SU-DHL-6 (cell line): ENCODE data around the gene TANC1.

ENCODE experiments used
- H2AFZ ChIP-seq: fragments of 200-600 bp; sonication (generic); 2 replicates; pipeline ENCODE4 v1.6.1; 2014; ENCODE audit warnings: low read depth, mild to moderate bottlenecking, moderate library complexity, mixed read lengths, antibody characterized with exemption, low read length; ENCODE audit not compliant: severe bottlenecking
- H3F3A ChIP-seq: fragments of 200-600 bp; shearing (Covaris generic); 2 replicates; pipeline ENCODE4 v1.6.0; 2016; ENCODE audit warnings: antibody characterized with exemption, mild to moderate bottlenecking; ENCODE audit not compliant: insufficient read depth
- H3K27ac ChIP-seq: fragments of 200-600 bp; sonication (generic); 2 replicates; pipeline ENCODE4 v1.5.1; 2016; ENCODE audit warnings: low read depth, mild to moderate bottlenecking, low read length, moderate library complexity, mixed read lengths
- H3K27me3 ChIP-seq: fragments of 200-600 bp; sonication (generic), shearing (Covaris generic); 2 replicates; pipeline ENCODE4 v1.6.0; 2014; ENCODE audit warnings: mild to moderate bottlenecking, low read length
- H3K36me3 ChIP-seq: fragments of 200-600 bp; sonication (generic); 2 replicates; pipeline ENCODE4 v1.6.1; 2014; ENCODE audit warnings: mild to moderate bottlenecking, low read length, mixed read lengths
- H3K4me2 ChIP-seq: fragments of 300-600, 200-600 bp; shearing (Covaris generic), sonication (generic); 2 replicates; pipeline ENCODE4 v1.6.0; 2014; ENCODE audit warnings: low read length, low read depth, mild to moderate bottlenecking; ENCODE audit not compliant: poor library complexity, severe bottlenecking
- H3K4me3 ChIP-seq: fragments of 200-600 bp; sonication (generic); 2 replicates; pipeline ENCODE4 v1.5.1; 2014; ENCODE audit warnings: antibody characterized with exemption, low read length, mild to moderate bottlenecking, mixed read lengths; ENCODE audit not compliant: insufficient read depth, poor library complexity, severe bottlenecking
- H3K79me2 ChIP-seq: fragments of 200-600 bp; sonication (generic); 2 replicates; pipeline ENCODE4 v1.6.1; 2014; ENCODE audit warnings: mild to moderate bottlenecking, low read length, moderate library complexity; ENCODE audit not compliant: insufficient read depth
- H3K9ac ChIP-seq: fragments of 200-600 bp; sonication (generic); 2 replicates; pipeline ENCODE4 v1.7.0; 2014; ENCODE audit warnings: mild to moderate bottlenecking, low read length
- H3K9me2 ChIP-seq: fragments of 200-600 bp; sonication (generic); replicated peaks from 2 replicates; pipeline ENCODE4 v1.6.1; 2014; ENCODE audit warnings: low read length; ENCODE audit not compliant: insufficient read depth
- H3K9me3 ChIP-seq: fragments of 200-600 bp; sonication (generic); 2 replicates; pipeline ENCODE4 v1.6.1; 2014; ENCODE audit warnings: low read length, mixed read lengths; ENCODE audit not compliant: insufficient read depth
- H4K20me1 ChIP-seq: fragments of 200-600 bp; sonication (generic); 2 replicates; pipeline ENCODE4 v1.6.1; 2014; ENCODE audit warnings: low read depth, mild to moderate bottlenecking, antibody characterized with exemption, low read length, moderate library complexity, mixed read lengths
- EZH2phosphoT487 ChIP-seq: fragments of 200-600 bp; sonication (generic), shearing (Covaris generic); conservative IDR thresholded peaks from 2 replicates; pipeline ENCODE4 v1.6.1; 2018; ENCODE audit warnings: mild to moderate bottlenecking, antibody characterized with exemption, low read length, moderate library complexity, mixed read lengths
- TF ChIP-seq, protein P1 (sequence below): fragments of 200-600 bp; sonication (generic); IDR thresholded peaks from one replicate; pipeline ENCODE4 v1.5.1; 2017; ENCODE audit warnings: antibody characterized with exemption, mild to moderate bottlenecking, low read length, moderate library complexity; ENCODE audit not compliant: insufficient read depth, poor library complexity, severe bottlenecking

The TANC1 gene

DNA sequence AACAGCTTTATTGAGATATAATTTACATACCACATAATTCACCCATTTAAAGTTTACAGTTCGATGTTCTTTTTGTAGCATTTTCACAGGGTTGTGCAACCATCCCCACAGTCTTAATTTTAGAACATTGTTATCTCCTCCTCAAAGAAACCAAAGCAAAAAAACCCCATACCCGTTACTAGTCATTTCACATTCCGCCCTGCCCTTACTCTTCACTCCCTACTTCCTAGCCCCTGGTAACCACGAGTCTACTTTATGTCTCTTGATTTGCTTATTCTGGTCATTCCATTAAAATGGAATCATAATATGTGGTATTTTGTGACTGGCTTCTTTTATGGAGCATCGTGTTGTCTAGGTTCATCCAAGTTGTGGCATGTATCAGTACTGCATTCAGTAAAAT, 137.7 kb downstream of the TANC1 start:
- no peak for TF ChIP-seq EZH2phosphoT487
- TF ChIP-seq, protein P1, sequence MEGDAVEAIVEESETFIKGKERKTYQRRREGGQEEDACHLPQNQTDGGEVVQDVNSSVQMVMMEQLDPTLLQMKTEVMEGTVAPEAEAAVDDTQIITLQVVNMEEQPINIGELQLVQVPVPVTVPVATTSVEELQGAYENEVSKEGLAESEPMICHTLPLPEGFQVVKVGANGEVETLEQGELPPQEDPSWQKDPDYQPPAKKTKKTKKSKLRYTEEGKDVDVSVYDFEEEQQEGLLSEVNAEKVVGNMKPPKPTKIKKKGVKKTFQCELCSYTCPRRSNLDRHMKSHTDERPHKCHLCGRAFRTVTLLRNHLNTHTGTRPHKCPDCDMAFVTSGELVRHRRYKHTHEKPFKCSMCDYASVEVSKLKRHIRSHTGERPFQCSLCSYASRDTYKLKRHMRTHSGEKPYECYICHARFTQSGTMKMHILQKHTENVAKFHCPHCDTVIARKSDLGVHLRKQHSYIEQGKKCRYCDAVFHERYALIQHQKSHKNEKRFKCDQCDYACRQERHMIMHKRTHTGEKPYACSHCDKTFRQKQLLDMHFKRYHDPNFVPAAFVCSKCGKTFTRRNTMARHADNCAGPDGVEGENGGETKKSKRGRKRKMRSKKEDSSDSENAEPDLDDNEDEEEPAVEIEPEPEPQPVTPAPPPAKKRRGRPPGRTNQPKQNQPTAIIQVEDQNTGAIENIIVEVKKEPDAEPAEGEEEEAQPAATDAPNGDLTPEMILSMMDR: no peak
- Histone ChIP-seq H3K36me3 (no peaks in the 10 kb centered on the region), H3F3A (no peaks in the 10 kb centered on the region), H3K9me3 (no peaks in the 10 kb centered on the region), H3K9ac (no peak overlapping the region), H4K20me1 (no peaks in the 10 kb centered on the region), H3K27ac (no peak overlapping the region), H3K4me2 (no peak overlapping the region), H2AFZ (no peak overlapping the region), H3K4me3 (no peak overlapping the region), H3K9me2 (no peaks in the 10 kb centered on the region), H3K79me2 (no peaks in the 10 kb centered on the region), H3K27me3 (no peaks in the 10 kb centered on the region)

DNA sequence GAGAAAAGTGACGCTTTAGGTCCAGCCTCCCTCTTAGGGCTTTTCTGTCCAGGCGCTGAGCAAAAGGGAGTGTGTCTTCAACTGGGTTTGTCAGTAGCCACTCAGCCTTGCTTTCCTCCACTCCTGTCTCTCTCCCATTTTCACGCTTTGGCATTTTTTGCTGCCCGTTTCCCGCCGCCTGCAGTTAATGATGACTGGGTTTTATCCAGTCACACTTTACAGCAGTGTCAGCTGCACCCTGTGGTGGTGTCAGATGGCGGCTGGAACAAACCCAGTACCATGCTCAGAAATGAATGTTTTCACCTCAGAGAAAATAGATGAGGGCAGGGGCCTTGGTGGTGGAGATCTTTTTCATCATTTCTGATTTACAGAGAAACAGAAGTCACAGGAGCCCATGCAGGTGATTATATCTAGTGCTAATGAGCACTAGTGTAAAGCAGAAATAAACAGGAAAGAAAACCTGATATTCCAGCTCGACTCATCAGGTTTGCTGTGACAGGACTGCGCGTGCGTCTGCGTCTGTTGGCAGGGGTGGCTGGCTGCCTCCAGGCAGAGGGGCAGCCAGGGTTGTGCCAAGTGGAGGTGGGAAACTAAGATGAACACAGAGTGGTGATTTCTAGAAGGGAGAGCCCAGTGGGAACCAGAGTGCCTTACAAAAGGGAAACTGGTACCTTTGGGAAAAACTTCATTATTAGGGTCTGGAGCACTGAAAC, 139.9 kb downstream of the TANC1 start:
- Histone ChIP-seq H3K27me3 (no peaks in the 10 kb centered on the region), H3K4me3 (no peak overlapping the region), H3K9me2 (no peaks in the 10 kb centered on the region), H3F3A (no peaks in the 10 kb centered on the region), H3K9me3 (no peaks in the 10 kb centered on the region), H2AFZ (no peak overlapping the region), H4K20me1 (no peaks in the 10 kb centered on the region), H3K9ac (no peak overlapping the region), H3K27ac (no peak overlapping the region), H3K4me2 (no peak overlapping the region), H3K79me2 (no peaks in the 10 kb centered on the region), H3K36me3 (no peaks in the 10 kb centered on the region)
- TF ChIP-seq, protein P1: no peak
- TF ChIP-seq EZH2phosphoT487: no peak

DNA sequence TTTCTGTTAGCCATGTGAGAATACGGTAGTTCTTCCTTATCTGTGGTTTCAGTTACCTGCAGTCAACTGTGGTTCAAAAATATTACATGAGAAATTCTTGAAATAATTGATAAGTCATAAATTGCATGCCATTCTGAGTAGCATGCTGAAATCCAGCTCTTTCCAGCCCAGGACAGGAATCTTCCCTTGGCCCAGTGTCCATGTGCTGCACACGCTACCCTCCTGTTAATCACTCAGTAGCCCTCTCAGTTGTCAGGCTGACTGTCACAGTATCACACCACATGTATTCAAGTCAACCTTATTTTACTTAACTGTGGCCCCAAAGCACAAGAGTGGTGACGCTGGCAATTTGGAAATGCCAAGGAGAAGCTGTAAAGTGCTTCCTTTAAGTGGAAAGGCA, 141.1 kb downstream of the TANC1 start:
- Histone ChIP-seq H3K4me2 (no peak overlapping the region), H3K27ac (no peak overlapping the region), H3K27me3 (no peaks in the 10 kb centered on the region), H3K9ac (no peak overlapping the region), H3K4me3 (no peak overlapping the region), H3K9me3 (no peaks in the 10 kb centered on the region), H3F3A (no peaks in the 10 kb centered on the region), H2AFZ (no peak overlapping the region), H3K9me2 (no peaks in the 10 kb centered on the region), H3K36me3 (no peaks in the 10 kb centered on the region), H3K79me2 (no peaks in the 10 kb centered on the region), H4K20me1 (no peaks in the 10 kb centered on the region)
- TF ChIP-seq EZH2phosphoT487: no peak

DNA sequence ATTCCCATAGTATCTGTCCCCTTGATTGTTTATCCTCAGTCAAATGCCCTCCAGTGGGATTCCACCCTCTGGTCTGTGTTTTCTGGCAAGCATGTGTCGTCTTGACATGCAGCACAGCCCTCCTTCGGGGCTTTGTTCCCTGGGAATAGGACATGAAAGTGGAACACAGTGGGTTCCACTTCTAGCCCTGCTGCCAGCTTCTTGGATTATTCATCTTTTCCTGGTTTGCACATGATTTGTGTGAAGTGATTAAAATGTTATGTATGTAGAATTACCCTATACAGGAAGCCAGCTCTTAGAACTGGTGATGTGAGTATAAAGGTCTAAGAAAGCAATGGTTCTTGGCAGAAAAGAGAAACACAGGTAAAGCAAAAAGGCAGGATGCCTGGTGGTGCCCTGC, 142.3 kb downstream of the TANC1 start:
- no peaks in the 10 kb centered on the region for H3K9me3 ChIP-seq
- no peak for TF ChIP-seq EZH2phosphoT487
- TF ChIP-seq, protein P1: no peak
- no peaks in the 10 kb centered on the region for H3K27me3 ChIP-seq
- no peak overlapping the region for H3K27ac ChIP-seq
- no peak overlapping the region for H3K4me3 ChIP-seq
- no peaks in the 10 kb centered on the region for H3K36me3 ChIP-seq
- H3F3A ChIP-seq: no peaks in the 10 kb centered on the region
- no peak overlapping the region for H3K9ac ChIP-seq
- H4K20me1 ChIP-seq: no peaks in the 10 kb centered on the region
- H3K9me2 ChIP-seq: no peaks in the 10 kb centered on the region
- H2AFZ ChIP-seq: no peak overlapping the region
- H3K79me2 ChIP-seq: no peaks in the 10 kb centered on the region
- no peak overlapping the region for H3K4me2 ChIP-seq
